IPS-18c (cell line): ENCODE measurements around the gene ZNF169.
"Not testable (repeated sequence)": the region's sequence is repeated elsewhere in the genome, so short reads cannot be mapped to it uniquely, and the experiment has no call there.

ENCODE experiments used
- H3K4me3 ChIP-seq: 2 replicates; pipeline ENCODE4 v1.7.0; 2013; ENCODE audit warnings: low read depth, mild to moderate bottlenecking, low read length, moderate library complexity; ENCODE audit not compliant: insufficient read depth
- H3K9me3 ChIP-seq: one replicate; pipeline ENCODE4 v1.6.1; 2013; ENCODE audit warnings: mild to moderate bottlenecking, low read length, moderate library complexity; ENCODE audit not compliant: control insufficient read depth, insufficient read depth

Gene ZNF169

GRCh38 chr9:94259077-94259862 lies at the start of gene ZNF169:
Gene ZNF169, plus strand, starts transcription at chr9:94259298. Its CDS starts 19,515 bp downstream, at chr9:94278813.
- H3K9me3 ChIP-seq, result no peaks in the 10 kb centered on the region
- H3K4me3 ChIP-seq, result peak within 1 kb of the TSS; percentile 88

GRCh38 chr9:94210616-94211603 lies 48.2 kb upstream of the ZNF169 start:
- H3K4me3 ChIP-seq, result no peak overlapping the region

GRCh38 chr9:94212091-94212490 lies 47.0 kb upstream of the ZNF169 start:
- H3K4me3 ChIP-seq, result no peak overlapping the region
- H3K9me3 ChIP-seq, result no peaks in the 10 kb centered on the region

More at GRCh38 chr9:94210616-94211603, 48.2 kb upstream of the ZNF169 start:
- no peaks in the 10 kb centered on the region for H3K9me3 ChIP-seq

GRCh38 chr9:94212531-94212930 lies 46.6 kb upstream of the ZNF169 start:
- Histone ChIP-seq H3K9me3 (no peaks in the 10 kb centered on the region), H3K4me3 (no peak overlapping the region)

- no peaks in the 10 kb centered on the region for H3K9me3 ChIP-seq
- H3K4me3 ChIP-seq, result no peak overlapping the region
Measured at GRCh38 chr9:94213511-94214124, 45.5 kb upstream of the ZNF169 start.

GRCh38 chr9:94222870-94223269 lies 36.2 kb upstream of the ZNF169 start:
- H3K4me3 ChIP-seq, result no peak overlapping the region
- H3K9me3 ChIP-seq, result no peaks in the 10 kb centered on the region

- H3K4me3 ChIP-seq, H3K9me3 ChIP-seq: not testable (repeated sequence)
Measured at GRCh38 chr9:94225413-94225812, 33.7 kb upstream of the ZNF169 start.

- Histone ChIP-seq H3K9me3 (no peaks in the 10 kb centered on the region), H3K4me3 (no peak overlapping the region)
Measured at GRCh38 chr9:94228616-94229015, 30.5 kb upstream of the ZNF169 start.

- H3K9me3 ChIP-seq, result no peaks in the 10 kb centered on the region
- H3K4me3 ChIP-seq, result no peak overlapping the region
Measured at GRCh38 chr9:94232428-94232827, 26.7 kb upstream of the ZNF169 start.

GRCh38 chr9:94241098-94241497 lies 18.0 kb upstream of the ZNF169 start:
- not testable (repeated sequence) for H3K9me3 ChIP-seq, H3K4me3 ChIP-seq

GRCh38 chr9:94245651-94246050 lies 13.4 kb upstream of the ZNF169 start:
- Histone ChIP-seq H3K4me3 (no peak overlapping the region), H3K9me3 (peaks cover 4% of the 10 kb centered on the region)

GRCh38 chr9:94250456-94250855 lies 8.6 kb upstream of the ZNF169 start:
- Histone ChIP-seq H3K9me3 (peaks cover 1% of the 10 kb centered on the region), H3K4me3 (no peak overlapping the region)

- H3K4me3 ChIP-seq, result no peak overlapping the region
- H3K9me3 ChIP-seq, result no peaks in the 10 kb centered on the region
Measured at GRCh38 chr9:94256007-94256406, 3.1 kb upstream of the ZNF169 start.

GRCh38 chr9:94265626-94266402 lies 6.7 kb downstream of the ZNF169 start:
- not testable (repeated sequence) for H3K9me3 ChIP-seq, H3K4me3 ChIP-seq

GRCh38 chr9:94269264-94269663 lies 10.2 kb downstream of the ZNF169 start:
- Histone ChIP-seq H3K4me3 (no peak overlapping the region), H3K9me3 (peaks cover 3% of the 10 kb centered on the region)

- H3K9me3 ChIP-seq, result peaks cover 3% of the 10 kb centered on the region
- no peak overlapping the region for H3K4me3 ChIP-seq
Measured at GRCh38 chr9:94270009-94270408, 10.9 kb downstream of the ZNF169 start.

- not testable (repeated sequence) for H3K9me3 ChIP-seq
Measured at GRCh38 chr9:94277029-94277428, 17.9 kb downstream of the ZNF169 start.

More at GRCh38 chr9:94277029-94277428, 17.9 kb downstream of the ZNF169 start:
- not testable (repeated sequence) for H3K4me3 ChIP-seq
